K562 (cell line): ENCODE results near the gene RBM25. TPM values are rescaled to one million over a fixed set of nuclear protein-coding genes. Genes with fewer than 3 reads are reported as not detected.

Experiments
- ATAC-seq: fragments of 200-7000 bp; cut with Tn5 transposase; 3 replicates; pipeline ENCODE4 v1.9.1; 2020; ENCODE audit warnings: moderate library complexity
- BruUV-seq: library from RNA; stranded (reverse); fragments of 400-500 nt; replicated peaks from 2 replicates; lab custom pipeline; 2021; lab: Mats Ljungman, UMichigan
- CTCF ChIA-PET: fragments of 300-600 bp; formaldehyde crosslinking; extraction: SDS; loops from one replicate; lab custom pipeline; 2021; ENCODE audit warnings: low intra/inter-chr PET ratio; lab: Yijun Ruan, JAX
- POLR2A ChIA-PET: fragments of 300-600, 350-650 bp; sonication (Branson Sonifier 250); formaldehyde crosslinking; extraction: SDS; loops from one replicate; lab custom pipeline; 2021; ENCODE audit warnings: antibody characterized with exemption, inconsistent platforms; lab: Yijun Ruan, JAX
- DNase-seq, 4 experiments: peaks; one replicate each; pipeline versions ENCODE4 v3.0.0 to v3.0.0-alpha.2; 2011 to 2018; ENCODE audit warnings: low spot score in 3 of 4, mixed read lengths in 3 of 4; ENCODE audit errors: extremely low read depth in 1 of 4
- FAIRE-seq: peaks from 2 replicates; lab custom pipeline; 2011; peaks lifted over from hg19 to GRCh38; lab: Jason Lieb, UNC
- H2AFZ ChIP-seq: 2 replicates; pipeline ENCODE4 v1.6.0; 2011; ENCODE audit warnings: low read depth, low read length, control low read depth, inconsistent platforms
- H3K27ac ChIP-seq: fragments of 200-600 bp; 3 replicates; pipeline ENCODE4 v1.8.0; 2011; ENCODE audit warnings: low read depth, mild to moderate bottlenecking, control low read depth, inconsistent platforms, low read length, moderate library complexity, mixed read lengths; ENCODE audit errors: extremely low read depth
- H3K27me3 ChIP-seq, 2 experiments: fragments of 300-600 bp in 1 of 2; 2 replicates in 1 of 2; 3 replicates in 1 of 2; pipeline versions ENCODE4 v1.6.0 to v1.8.0; 2011; ENCODE audit warnings: inconsistent platforms in 2 of 2, low read length in 2 of 2, mild to moderate bottlenecking in 1 of 2, mixed read lengths in 1 of 2, moderate library complexity in 1 of 2; ENCODE audit not compliant: control insufficient read depth in 2 of 2, insufficient read depth in 2 of 2
- H3K36me3 ChIP-seq: fragments of 300-600 bp; 3 replicates; pipeline ENCODE4 v1.8.0; 2011; ENCODE audit warnings: mild to moderate bottlenecking, low read length, inconsistent platforms; ENCODE audit not compliant: control insufficient read depth, insufficient read depth
- H3K4me1 ChIP-seq, 2 experiments: fragments of 200-600 bp in 1 of 2; replicated peaks in 1 of 2; 2 replicates in 1 of 2; 3 replicates in 1 of 2; pipeline versions ENCODE4 v1.5.1 to v1.8.0; 2011; ENCODE audit warnings: inconsistent platforms in 2 of 2, low read length in 2 of 2, mild to moderate bottlenecking in 1 of 2, mixed read lengths in 1 of 2, moderate library complexity in 1 of 2; ENCODE audit not compliant: control insufficient read depth in 2 of 2, insufficient read depth in 2 of 2
- H3K4me2 ChIP-seq: 2 replicates; pipeline ENCODE4 v1.6.1; 2011; ENCODE audit warnings: low read length, control low read depth, inconsistent platforms, mixed read lengths; ENCODE audit not compliant: insufficient read depth
- H3K4me3 ChIP-seq: fragments of 200-600 bp; sonication (generic), shearing (Covaris generic); 2 replicates; pipeline ENCODE4 v1.5.1; 2016; ENCODE audit warnings: control low read depth, inconsistent platforms
- H3K79me2 ChIP-seq: fragments of 200-600 bp; 3 replicates; pipeline ENCODE4 v1.8.0; 2011; ENCODE audit warnings: low read length, inconsistent platforms; ENCODE audit not compliant: control insufficient read depth, insufficient read depth
- H3K9ac ChIP-seq, 2 experiments: 2 replicates each; pipeline versions ENCODE4 v1.6.0 to v1.6.1; 2011; ENCODE audit warnings: low read depth in 2 of 2, low read length in 2 of 2, control low read depth in 1 of 2, inconsistent platforms in 1 of 2, mild to moderate bottlenecking in 1 of 2, mixed read lengths in 1 of 2; ENCODE audit not compliant: insufficient read depth in 1 of 2
- H3K9me1 ChIP-seq: one replicate; pipeline ENCODE4 v1.6.0; 2011; ENCODE audit warnings: inconsistent platforms, mild to moderate bottlenecking, low read length, moderate library complexity; ENCODE audit not compliant: control insufficient read depth, insufficient read depth
- H3K9me3 ChIP-seq: replicated peaks from 2 replicates; pipeline ENCODE4 v1.5.1; 2011; ENCODE audit warnings: low read depth, low read length, inconsistent platforms; ENCODE audit not compliant: control insufficient read depth, insufficient read depth
- H4K20me1 ChIP-seq: replicated peaks from 2 replicates; pipeline ENCODE4 v1.6.1; 2011; ENCODE audit warnings: low read length, inconsistent platforms, mixed read lengths; ENCODE audit not compliant: control insufficient read depth, insufficient read depth
- ADNP ChIP-seq: fragments of 200-800 bp; sonication (Bioruptor generic); IDR thresholded peaks from 2 replicates; pipeline ENCODE4 v1.6.1; 2016; ENCODE audit warnings: missing genetic modification characterization, missing compliant biosample characterization
- BCOR ChIP-seq: fragments of 450-650 bp; IDR thresholded peaks from 2 replicates; pipeline ENCODE4 v1.6.1; 2016
- KLF13 ChIP-seq: fragments of 450-650 bp; IDR thresholded peaks from 2 replicates; pipeline ENCODE4 v1.6.1; 2016; ENCODE audit warnings: missing genetic modification characterization, low read depth, mild to moderate bottlenecking, missing compliant biosample characterization, moderate library complexity, borderline replicate concordance
- MED1 ChIP-seq: sonication (generic); formaldehyde crosslinking; IDR thresholded peaks from 2 replicates; pipeline ENCODE4 v1.8.1; 2023; ENCODE audit warnings: missing genetic modification reagents, borderline replicate concordance
- MEF2A ChIP-seq: IDR thresholded peaks from 2 replicates; pipeline ENCODE4 v1.6.1; 2011; ENCODE audit warnings: low read depth, mild to moderate bottlenecking, low read length, moderate library complexity; ENCODE audit not compliant: control insufficient read depth
- MTA3 ChIP-seq: fragments of 450-650 bp; formaldehyde crosslinking; IDR thresholded peaks from 2 replicates; pipeline ENCODE4 v1.6.1; 2017; ENCODE audit warnings: mild to moderate bottlenecking, borderline replicate concordance
- SMAD4 ChIP-seq: fragments of 250-450 bp; sonication (Bioruptor Pico); conservative IDR thresholded peaks from 2 replicates; pipeline ENCODE4 v1.8.0; 2021; ENCODE audit warnings: inconsistent platforms, mild to moderate bottlenecking, moderate library complexity
- TAF9B ChIP-seq: fragments of 450-650 bp; IDR thresholded peaks from 2 replicates; pipeline ENCODE4 v1.6.1; 2018; ENCODE audit warnings: mild to moderate bottlenecking; ENCODE audit not compliant: partially characterized antibody
- TEAD1 ChIP-seq, 2 experiments: fragments of 450-650 bp in 1 of 2; sonication (generic) in 1 of 2; formaldehyde crosslinking; IDR thresholded peaks; 2 replicates each; pipeline versions ENCODE4 v1.4.0 to v1.8.0; 2020 to 2022; ENCODE audit warnings: mild to moderate bottlenecking in 2 of 2, missing genetic modification reagents in 1 of 2
- ZFX ChIP-seq: sonication (generic); formaldehyde crosslinking; IDR thresholded peaks from 2 replicates; pipeline ENCODE4 v1.8.0; 2022; ENCODE audit warnings: mild to moderate bottlenecking, missing genetic modification reagents, moderate library complexity
- ZNF174 ChIP-seq: fragments of 250-450 bp; sonication (Bioruptor Pico); IDR thresholded peaks from 2 replicates; pipeline ENCODE4 v1.4.0; 2020; ENCODE audit warnings: mild to moderate bottlenecking
- ZNF263 ChIP-seq: sonication (generic); formaldehyde crosslinking; IDR thresholded peaks from 2 replicates; pipeline ENCODE4 v1.8.0; 2022; ENCODE audit warnings: mild to moderate bottlenecking, missing genetic modification reagents, borderline replicate concordance
- WGBS: fragments of 100-300 bp; shearing (Covaris generic); methylation state at CpG from one replicate; pipeline ENCODE4 v1.1.6; 2016; ENCODE audit warnings: low coverage, mixed read lengths; ENCODE audit not compliant: insufficient coverage; ENCODE audit errors: missing lambda C conversion rate; 5-methylcytosine and 5-hydroxymethylcytosine counted together
- in situ Hi-C: fragments of 300-500 bp; cut with MboI; formaldehyde crosslinking; loops from 4 replicates; pipeline ENCODE4 v1.15.0; 2018; ENCODE audit warnings: inconsistent platforms, mixed read lengths
- intact Hi-C: fragments of 100-400 bp; cut with micrococcal nuclease; formaldehyde crosslinking; loops from 2 replicates; pipeline ENCODE4 v1.14.2; 2022
- polyA plus RNA-seq, 8 experiments: library from polyadenylated mRNA; depleted of rRNA in 4 of 8; stranded (reverse) in 5 of 8; unstranded in 3 of 8; fragments of >200 nt; fragmentation: Nextera tagmentation in 2 of 8; fragmentation: Illumina TruSeq in 1 of 8; extraction: Ambion mirVana in 2 of 8; extraction: Trizol in 1 of 8; gene quantifications; 2 replicates each; pipeline versions ENCODE4 v1.2.1 to v1.2.3, GENCODE V29; 2011 to 2014; ENCODE audit warnings: inconsistent platforms in 1 of 8, missing spikeins in 1 of 8
- total RNA-seq, 7 experiments: library from RNA; depleted of rRNA in 6 of 7; stranded (reverse); fragments of >200 nt in 6 of 7; fragmentation: Illumina TruSeq in 2 of 7; extraction: Trizol in 2 of 7; gene quantifications; 2 replicates each; pipeline versions ENCODE4 v1.2.1 to v1.2.3, GENCODE V29; 2011 to 2021; ENCODE audit warnings: low replicate concordance in 1 of 7
- TF ChIP-seq, protein P1 (sequence below), 2 experiments: fragments of 450-650 bp in 1 of 2; IDR thresholded peaks; 2 replicates each; pipeline ENCODE4 v1.6.1; 2011 to 2017; ENCODE audit warnings: low read depth in 2 of 2, antibody characterized with exemption in 1 of 2, borderline replicate concordance in 1 of 2, low read length in 1 of 2, mild to moderate bottlenecking in 1 of 2, mixed read lengths in 1 of 2; ENCODE audit not compliant: control insufficient read depth in 1 of 2
- TF ChIP-seq, protein P2 (sequence below): fragments of 450-650 bp; conservative IDR thresholded peaks from 2 replicates; pipeline ENCODE4 v1.6.1; 2016; ENCODE audit warnings: missing genetic modification characterization, low read depth, mild to moderate bottlenecking, missing compliant biosample characterization, moderate library complexity

Gene RBM25
- total and polyA plus RNA-seq, 9 of the 15 experiments (the other 6 are each of a cell fraction or from before 2014, with no cell fraction given): 28.6 to 80.1 (median 48.1) TPM

DNA sequence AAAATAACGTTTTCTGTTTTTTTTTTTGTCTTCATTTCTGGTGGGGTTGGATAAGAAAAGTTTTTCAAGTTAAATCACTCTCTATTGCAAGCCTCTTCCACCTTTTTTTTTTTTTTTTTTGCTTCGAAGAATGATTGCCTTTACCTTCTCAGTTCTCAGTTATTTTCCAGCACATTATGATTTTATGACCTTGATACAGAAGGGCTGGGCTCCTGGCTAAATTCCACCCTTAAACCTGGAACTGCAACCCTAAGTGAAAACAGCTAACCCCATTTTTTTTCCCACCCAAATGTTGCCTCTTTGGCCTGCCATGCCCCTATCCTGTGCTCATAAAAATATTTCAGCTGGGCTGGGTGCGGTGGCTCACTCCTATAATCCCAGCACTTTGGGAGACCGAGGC is 109.4 kb downstream of the RBM25 start:
- TF ChIP-seq MEF2A (no peak), MTA3 (no peak), ZNF263 (CRISPR knock-in tag) (no peak), BCOR (no peak), ZFX (CRISPR knock-in tag) (no peak), TAF9B (no peak), MED1 (no peak), ZNF174 (CRISPR knock-in tag) (no peak), SMAD4 (CRISPR knock-in tag) (no peak), KLF13 (tag) (no peak), TEAD1 (CRISPR knock-in tag; IDR thresholded peaks at IDR 0.05) (no peak), ADNP (tag) (no peak)
- TF ChIP-seq, protein P1, sequence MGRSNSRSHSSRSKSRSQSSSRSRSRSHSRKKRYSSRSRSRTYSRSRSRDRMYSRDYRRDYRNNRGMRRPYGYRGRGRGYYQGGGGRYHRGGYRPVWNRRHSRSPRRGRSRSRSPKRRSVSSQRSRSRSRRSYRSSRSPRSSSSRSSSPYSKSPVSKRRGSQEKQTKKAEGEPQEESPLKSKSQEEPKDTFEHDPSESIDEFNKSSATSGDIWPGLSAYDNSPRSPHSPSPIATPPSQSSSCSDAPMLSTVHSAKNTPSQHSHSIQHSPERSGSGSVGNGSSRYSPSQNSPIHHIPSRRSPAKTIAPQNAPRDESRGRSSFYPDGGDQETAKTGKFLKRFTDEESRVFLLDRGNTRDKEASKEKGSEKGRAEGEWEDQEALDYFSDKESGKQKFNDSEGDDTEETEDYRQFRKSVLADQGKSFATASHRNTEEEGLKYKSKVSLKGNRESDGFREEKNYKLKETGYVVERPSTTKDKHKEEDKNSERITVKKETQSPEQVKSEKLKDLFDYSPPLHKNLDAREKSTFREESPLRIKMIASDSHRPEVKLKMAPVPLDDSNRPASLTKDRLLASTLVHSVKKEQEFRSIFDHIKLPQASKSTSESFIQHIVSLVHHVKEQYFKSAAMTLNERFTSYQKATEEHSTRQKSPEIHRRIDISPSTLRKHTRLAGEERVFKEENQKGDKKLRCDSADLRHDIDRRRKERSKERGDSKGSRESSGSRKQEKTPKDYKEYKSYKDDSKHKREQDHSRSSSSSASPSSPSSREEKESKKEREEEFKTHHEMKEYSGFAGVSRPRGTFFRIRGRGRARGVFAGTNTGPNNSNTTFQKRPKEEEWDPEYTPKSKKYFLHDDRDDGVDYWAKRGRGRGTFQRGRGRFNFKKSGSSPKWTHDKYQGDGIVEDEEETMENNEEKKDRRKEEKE (IDR thresholded peaks at IDR 0.05; ENCODE audit: borderline replicate concordance in 1 of 2, control insufficient read depth in 1 of 2, low read depth in 2 of 2, low read length in 1 of 2): no peak
- TF ChIP-seq, protein P2, sequence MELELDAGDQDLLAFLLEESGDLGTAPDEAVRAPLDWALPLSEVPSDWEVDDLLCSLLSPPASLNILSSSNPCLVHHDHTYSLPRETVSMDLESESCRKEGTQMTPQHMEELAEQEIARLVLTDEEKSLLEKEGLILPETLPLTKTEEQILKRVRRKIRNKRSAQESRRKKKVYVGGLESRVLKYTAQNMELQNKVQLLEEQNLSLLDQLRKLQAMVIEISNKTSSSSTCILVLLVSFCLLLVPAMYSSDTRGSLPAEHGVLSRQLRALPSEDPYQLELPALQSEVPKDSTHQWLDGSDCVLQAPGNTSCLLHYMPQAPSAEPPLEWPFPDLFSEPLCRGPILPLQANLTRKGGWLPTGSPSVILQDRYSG: no peak

More for the DNA sequence above, 109.4 kb downstream of the RBM25 start:
- Histone ChIP-seq H3K27ac (no peak overlapping the region), H3K4me1 (peaks cover 0 to 4% of the 10 kb centered on the region in 2 experiments; a peak in 2 of 5 replicates), H3K9me1 (no peaks in the 10 kb centered on the region), H3K9ac (no peak overlapping the region), H3K27me3 (no peaks in the 10 kb centered on the region), H3K79me2 (no peaks in the 10 kb centered on the region), H3K4me3 (no peak overlapping the region), H3K4me2 (no peak overlapping the region), H2AFZ (no peak overlapping the region), H4K20me1 (no peaks in the 10 kb centered on the region), H3K9me3 (no peaks in the 10 kb centered on the region), H3K36me3 (peaks cover 24% of the 10 kb centered on the region; the same call in 2 of the 3 replicates)
- no peak for ATAC-seq
- ChIA-PET POLR2A (interaction anchor here (0.6 kb wide), 1 partner anchor 47 kb away, joined by 6 read pairs; no protein-coding TSS in a partner anchor), CTCF (no interaction called here)
- intact Hi-C loops: no loop called here
- no peak for DNase-seq
- 71% methylated on average over 3 of the region's 4 CpGs for WGBS
- in situ Hi-C loops: loop anchor here (10.0 kb wide), 1 partner anchor 307 kb away; no protein-coding TSS in a partner anchor
- BruUV-seq: no TSS peak
- FAIRE-seq: no peak
